Thyroid gland (tissue), 4 donors: ENCODE measurements around the gene UBE2J1.

Experiments used
- CTCF ChIP-seq, 6 experiments: fragments of 200-600 bp in 3 of 6; fragments of 450-650 bp in 3 of 6; sonication (generic) in 3 of 6; IDR thresholded peaks; one replicate each; pipeline ENCODE4 v1.5.1; 2016 to 2019; ENCODE audit warnings: antibody characterized with exemption in 6 of 6, mild to moderate bottlenecking in 2 of 6, inconsistent platforms in 1 of 6, moderate library complexity in 1 of 6
- POLR2A ChIP-seq, 2 donors: fragments of 450-650 bp; IDR thresholded peaks; one replicate each; pipeline ENCODE4 v1.6.1; 2017; ENCODE audit warnings: antibody characterized with exemption in 2 of 2, mild to moderate bottlenecking in 2 of 2, moderate library complexity in 1 of 2

- no peak for TF ChIP-seq POLR2A (IDR thresholded peaks at IDR 0.05)
- no peak for TF ChIP-seq CTCF (IDR thresholded peaks at IDR 0.05)
Observed at GRCh38 chr6:89295981-89296380, 56.5 kb downstream of the UBE2J1 start.
